IPS-18c (cell line): ENCODE results near the gene ADAMTSL3.

Experiments used
- H3K4me3 ChIP-seq: 2 replicates; pipeline ENCODE4 v1.7.0; 2013; ENCODE audit warnings: low read depth, mild to moderate bottlenecking, low read length, moderate library complexity; ENCODE audit not compliant: insufficient read depth
- H3K9me3 ChIP-seq: one replicate; pipeline ENCODE4 v1.6.1; 2013; ENCODE audit warnings: mild to moderate bottlenecking, low read length, moderate library complexity; ENCODE audit not compliant: control insufficient read depth, insufficient read depth

The ADAMTSL3 gene

GRCh38 chr15:83980637-83981036, 326.7 kb downstream of the ADAMTSL3 start:
- H3K4me3 ChIP-seq = no peak overlapping the region
- peaks cover 11% of the 10 kb centered on the region for H3K9me3 ChIP-seq

DNA sequence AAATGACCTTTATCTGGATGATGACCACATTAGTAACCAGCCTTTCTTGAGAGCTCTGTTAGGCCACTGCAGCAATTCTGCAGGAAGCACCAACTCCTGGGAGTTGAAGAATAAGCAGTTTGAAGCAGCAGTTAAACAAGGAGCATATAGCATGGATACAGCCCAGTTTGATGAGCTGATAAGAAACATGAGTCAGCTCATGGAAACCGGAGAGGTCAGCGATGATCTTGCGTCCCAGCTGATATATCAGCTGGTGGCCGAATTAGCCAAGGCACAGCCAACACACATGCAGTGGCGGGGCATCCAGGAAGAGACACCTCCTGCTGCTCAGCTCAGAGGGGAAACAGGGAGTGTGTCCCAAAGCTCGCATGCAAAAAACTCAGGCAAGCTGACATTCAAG, 328.8 kb downstream of the ADAMTSL3 start:
- peaks cover 3% of the 10 kb centered on the region for H3K9me3 ChIP-seq
- no peak overlapping the region for H3K4me3 ChIP-seq

DNA sequence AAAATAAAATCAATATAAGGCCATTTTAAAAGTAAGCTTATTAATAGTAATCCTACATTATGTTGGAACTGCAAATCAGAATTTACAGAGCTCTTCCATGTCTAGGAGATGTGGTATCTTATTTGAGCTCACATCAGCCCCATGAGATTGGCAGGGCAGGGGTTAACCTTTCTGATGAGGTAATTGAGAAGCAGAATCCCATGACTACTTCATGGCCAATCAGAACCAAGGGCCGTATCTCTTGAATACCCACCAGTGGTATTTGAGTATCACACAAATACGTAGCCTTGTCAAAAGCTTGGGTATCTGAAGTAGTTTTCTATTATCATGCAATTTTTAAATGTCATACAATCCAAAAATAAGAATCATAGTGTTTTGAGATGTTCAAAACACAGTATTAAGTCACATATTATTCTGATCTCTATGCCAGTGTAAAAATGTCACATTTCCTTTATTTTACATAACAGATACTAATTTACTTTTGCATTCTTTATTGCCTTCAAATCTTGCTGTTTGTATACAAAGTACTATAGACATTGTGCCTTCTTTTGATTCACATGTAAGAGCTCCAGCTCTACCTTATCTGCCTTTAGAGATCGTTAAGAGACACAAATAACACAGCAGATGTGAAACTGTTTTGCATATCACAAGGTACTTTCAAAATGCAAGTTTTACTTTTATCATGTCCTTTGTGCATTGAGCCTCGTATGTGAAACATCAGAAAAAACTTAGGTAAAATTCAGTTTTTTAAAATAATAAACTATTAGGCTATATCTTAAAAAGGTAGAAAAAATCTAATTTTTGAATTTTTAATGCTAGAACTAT, 329.9 kb downstream of the ADAMTSL3 start:
- H3K9me3 ChIP-seq = no peaks in the 10 kb centered on the region
- no peak overlapping the region for H3K4me3 ChIP-seq

GRCh38 chr15:83984601-83985000, 330.7 kb downstream of the ADAMTSL3 start:
- no peak overlapping the region for H3K4me3 ChIP-seq
- H3K9me3 ChIP-seq = no peaks in the 10 kb centered on the region

GRCh38 chr15:83991163-83991562, 337.2 kb downstream of the ADAMTSL3 start:
- H3K9me3 ChIP-seq = no peaks in the 10 kb centered on the region
- H3K4me3 ChIP-seq = no peak overlapping the region

- no peaks in the 10 kb centered on the region for H3K9me3 ChIP-seq
- H3K4me3 ChIP-seq = no peak overlapping the region
Measured at GRCh38 chr15:83992324-83993031, 338.6 kb downstream of the ADAMTSL3 start.

DNA sequence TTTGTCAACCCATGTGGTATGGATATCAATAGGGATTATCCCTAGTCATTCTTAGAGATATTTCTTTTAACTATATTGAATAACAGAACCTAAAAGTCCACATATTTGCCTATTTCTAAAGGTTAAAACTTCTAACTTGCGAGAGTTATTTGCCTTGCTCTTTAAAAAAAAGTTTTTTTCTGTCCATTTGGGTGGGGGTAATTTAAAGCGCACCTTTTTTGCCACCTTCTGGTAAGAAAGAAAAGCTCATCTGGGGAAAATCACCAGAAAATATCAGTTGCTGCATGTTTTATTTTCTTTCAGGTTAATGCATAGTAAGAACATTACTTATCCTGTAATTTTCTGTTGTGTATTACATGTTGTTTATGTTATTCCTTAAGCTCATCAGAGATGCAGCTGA, 339.7 kb downstream of the ADAMTSL3 start:
- Histone ChIP-seq H3K9me3 (no peaks in the 10 kb centered on the region), H3K4me3 (no peak overlapping the region)

- H3K4me3 ChIP-seq = no peak overlapping the region
- no peaks in the 10 kb centered on the region for H3K9me3 ChIP-seq
Measured at GRCh38 chr15:83998486-83998885, 344.6 kb downstream of the ADAMTSL3 start.

GRCh38 chr15:83999396-84000135, 345.6 kb downstream of the ADAMTSL3 start:
- no peak overlapping the region for H3K4me3 ChIP-seq
- no peaks in the 10 kb centered on the region for H3K9me3 ChIP-seq

- Histone ChIP-seq H3K9me3 (no peaks in the 10 kb centered on the region), H3K4me3 (no peak overlapping the region)
Measured at GRCh38 chr15:84001037-84001436, 347.1 kb downstream of the ADAMTSL3 start.

GRCh38 chr15:84001655-84002054, 347.7 kb downstream of the ADAMTSL3 start:
- no peaks in the 10 kb centered on the region for H3K9me3 ChIP-seq
- no peak overlapping the region for H3K4me3 ChIP-seq

- no peaks in the 10 kb centered on the region for H3K9me3 ChIP-seq
- H3K4me3 ChIP-seq = no peak overlapping the region
Measured at GRCh38 chr15:84003791-84004503, 350.0 kb downstream of the ADAMTSL3 start.

GRCh38 chr15:84006421-84006820, 352.5 kb downstream of the ADAMTSL3 start:
- no peak overlapping the region for H3K4me3 ChIP-seq
- no peaks in the 10 kb centered on the region for H3K9me3 ChIP-seq

- no peak overlapping the region for H3K4me3 ChIP-seq
- no peaks in the 10 kb centered on the region for H3K9me3 ChIP-seq
Measured at GRCh38 chr15:84009616-84010015, 355.7 kb downstream of the ADAMTSL3 start.

GRCh38 chr15:84010246-84010645, 356.3 kb downstream of the ADAMTSL3 start:
- H3K9me3 ChIP-seq = no peaks in the 10 kb centered on the region
- no peak overlapping the region for H3K4me3 ChIP-seq

GRCh38 chr15:84016371-84016770, 362.4 kb downstream of the ADAMTSL3 start:
- Histone ChIP-seq H3K4me3 (no peak overlapping the region), H3K9me3 (no peaks in the 10 kb centered on the region)

DNA sequence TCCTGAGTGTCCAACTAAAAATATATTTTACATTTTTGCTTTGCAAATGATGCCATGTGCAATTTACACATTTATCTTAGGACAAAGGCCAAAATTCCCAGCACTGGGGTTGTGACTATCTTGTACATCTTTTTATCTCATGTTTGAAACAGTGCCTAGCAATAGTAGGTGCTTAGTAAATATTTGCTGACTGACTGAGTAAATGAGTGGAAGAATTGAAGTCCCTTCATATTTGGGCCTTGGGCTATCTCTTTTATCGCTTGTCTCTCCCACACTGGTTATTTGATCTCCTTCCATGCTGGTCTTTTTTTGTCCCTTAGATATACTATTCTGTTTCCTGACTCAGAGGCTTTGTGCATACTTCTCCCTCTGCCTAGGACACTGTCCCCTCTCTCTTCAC, 368.6 kb downstream of the ADAMTSL3 start:
- H3K4me3 ChIP-seq = no peak overlapping the region
- no peaks in the 10 kb centered on the region for H3K9me3 ChIP-seq
